ENCODE measurements around the gene PRR14.
"Not testable (repeated sequence)": the region's sequence is repeated elsewhere in the genome, so short reads cannot be mapped to it uniquely, and the experiment has no call there.

PRR14 gene

GRCh38 chr16:30650369-30651123 is at the start of gene PRR14:
Gene PRR14, plus strand, starts transcription at chr16:30650960. Its CDS starts 686 bp downstream, at chr16:30651646.
- peak; percentile 100 for DNase-seq

GRCh38 chr16:30601966-30602365 is 48.8 kb upstream of the PRR14 start:
- no peak for DNase-seq

GRCh38 chr16:30602616-30603277 is 48.0 kb upstream of the PRR14 start:
- no peak for DNase-seq

GRCh38 chr16:30603945-30604315 is 46.8 kb upstream of the PRR14 start:
- DNase-seq: no peak

GRCh38 chr16:30604316-30604947 is 46.3 kb upstream of the PRR14 start:
- DNase-seq: no peak

- DNase-seq: no peak
Measured at GRCh38 chr16:30605158-30605557, 45.6 kb upstream of the PRR14 start.

- DNase-seq: no peak
Measured at GRCh38 chr16:30606004-30606403, 44.8 kb upstream of the PRR14 start.

GRCh38 chr16:30609002-30609925 is 41.5 kb upstream of the PRR14 start:
- DNase-seq: peak; percentile 49

- peak; percentile 98 for DNase-seq
Measured at GRCh38 chr16:30609926-30610839, 40.6 kb upstream of the PRR14 start, which contains the start of gene ZNF689. Gene ZNF689, minus strand, starts transcription at chr16:30610389. Its CDS starts 348 bp downstream, at chr16:30610041.

GRCh38 chr16:30615358-30616091 is 35.2 kb upstream of the PRR14 start:
- DNase-seq: peak; percentile 73

- DNase-seq: no peak
Measured at GRCh38 chr16:30619202-30619601, 31.6 kb upstream of the PRR14 start.

- no peak for DNase-seq
Measured at GRCh38 chr16:30619638-30620037, 31.1 kb upstream of the PRR14 start.

- DNase-seq: no peak
Measured at GRCh38 chr16:30620169-30620568, 30.6 kb upstream of the PRR14 start.

- DNase-seq: no peak
Measured at GRCh38 chr16:30621765-30622164, 29.0 kb upstream of the PRR14 start.

- no peak for DNase-seq
Measured at GRCh38 chr16:30622455-30623032, 28.2 kb upstream of the PRR14 start.

- no peak for DNase-seq
Measured at GRCh38 chr16:30623536-30624283, 27.1 kb upstream of the PRR14 start.

GRCh38 chr16:30626236-30626635 is 24.5 kb upstream of the PRR14 start:
- DNase-seq: no peak

- peak; percentile 88 for DNase-seq
Measured at GRCh38 chr16:30628628-30629540, 21.9 kb upstream of the PRR14 start.

GRCh38 chr16:30632454-30632853 is 18.3 kb upstream of the PRR14 start:
- not testable (repeated sequence) for DNase-seq
